Activated naive CD4-positive, alpha-beta T cell treated with anti-CD3 and anti-CD28 coated beads for 36 hours (primary cell): ENCODE measurements around the gene PPP1R13B. TPM values are rescaled to one million over a fixed set of nuclear protein-coding genes. Genes with fewer than 3 reads are reported as not detected.

Experiments used
- CTCF ChIA-PET: fragments of 350-600 bp; sonication (Branson Sonifier 250); formaldehyde crosslinking; loops from one replicate; lab custom pipeline; 2021; ENCODE audit warnings: antibody characterized with exemption; lab: Charles Lee
- DNase-seq: peaks from one replicate; pipeline ENCODE4 v3.0.0-alpha.2; 2020
- H3K27ac Mint-ChIP-seq: one replicate; pipeline ENCODE4 v1.8.0; 2021; ENCODE audit warnings: mild to moderate bottlenecking, mixed read lengths
- H3K27me3 Mint-ChIP-seq: one replicate; pipeline ENCODE4 v1.8.0; 2021; ENCODE audit warnings: low read depth, mixed read lengths
- H3K36me3 Mint-ChIP-seq: one replicate; pipeline ENCODE4 v1.8.0; 2021; ENCODE audit warnings: low read depth, mixed read lengths
- H3K4me1 Mint-ChIP-seq: one replicate; pipeline ENCODE4 v1.8.0; 2021; ENCODE audit warnings: low read depth, mixed read lengths
- H3K4me3 Mint-ChIP-seq: one replicate; pipeline ENCODE4 v1.8.0; 2021; ENCODE audit warnings: mild to moderate bottlenecking, moderate library complexity, mixed read lengths
- H3K9me3 Mint-ChIP-seq: one replicate; pipeline ENCODE4 v1.8.0; 2021; ENCODE audit warnings: mixed read lengths
- intact Hi-C: fragments of 100-400 bp; cut with micrococcal nuclease; formaldehyde crosslinking; loops from one replicate; pipeline ENCODE4 v1.15.1; 2023
- total RNA-seq, 2 experiments: library from RNA; stranded (reverse); gene quantifications; one replicate each; pipeline ENCODE4 v1.2.3, GENCODE V29; 2021

PPP1R13B gene
- total RNA-seq, 2 experiments from 2014 or later: 8.0 to 8.6 TPM

GRCh38 chr14:103879118-103879569 lies 31.8 kb upstream of the PPP1R13B start:
- intact Hi-C loops: no loop called here
- H3K4me1 Mint-ChIP-seq: peaks cover 21% of the 10 kb centered on the region
- H3K27me3 Mint-ChIP-seq: no peaks in the 10 kb centered on the region
- CTCF ChIA-PET: interaction anchor here (1.6 to 3.9 kb wide), 3 partner anchors 22 to 73 kb away, joined by 6 to 24 read pairs (median 6); no protein-coding TSS in a partner anchor
- no peak for DNase-seq
- no peak overlapping the region for H3K27ac Mint-ChIP-seq
- H3K4me3 Mint-ChIP-seq: peak overlapping the region; percentile 55
- no peaks in the 10 kb centered on the region for H3K9me3 Mint-ChIP-seq
- H3K36me3 Mint-ChIP-seq: no peaks in the 10 kb centered on the region

- Mint-ChIP-seq H3K36me3 (no peaks in the 10 kb centered on the region), H3K27me3 (no peaks in the 10 kb centered on the region), H3K9me3 (no peaks in the 10 kb centered on the region), H3K4me3 (no peak overlapping the region), H3K27ac (no peak overlapping the region), H3K4me1 (peaks cover 21% of the 10 kb centered on the region)
- DNase-seq: no peak
- intact Hi-C loops: no loop called here
- CTCF ChIA-PET: interaction anchor here (1.5 to 3.9 kb wide), 2 partner anchors 23 to 69 kb away, joined by 8 to 24 read pairs; no protein-coding TSS in a partner anchor
Measured at GRCh38 chr14:103878180-103878579, 30.8 kb upstream of the PPP1R13B start.

- intact Hi-C loops: no loop called here
- Mint-ChIP-seq H3K9me3 (no peaks in the 10 kb centered on the region), H3K36me3 (no peaks in the 10 kb centered on the region), H3K27me3 (no peaks in the 10 kb centered on the region), H3K4me3 (no peak overlapping the region), H3K27ac (no peak overlapping the region), H3K4me1 (peaks cover 15% of the 10 kb centered on the region)
- CTCF ChIA-PET: interaction anchor here (0.6 to 1.6 kb wide), 2 partner anchors 26 to 104 kb away, joined by 3 to 8 read pairs; no protein-coding TSS in a partner anchor
- DNase-seq: no peak
Measured at GRCh38 chr14:103875010-103875409, 27.6 kb upstream of the PPP1R13B start.

- CTCF ChIA-PET: interaction anchor here (1.2 to 1.5 kb wide), 2 partner anchors 29 to 64 kb away, joined by 3 to 5 read pairs; no protein-coding TSS in a partner anchor
- no peak for DNase-seq
- Mint-ChIP-seq H3K9me3 (no peaks in the 10 kb centered on the region), H3K27ac (peak overlapping the region; percentile 54), H3K36me3 (no peaks in the 10 kb centered on the region), H3K27me3 (no peaks in the 10 kb centered on the region), H3K4me1 (peaks cover 8% of the 10 kb centered on the region), H3K4me3 (peak overlapping the region; percentile 77)
- intact Hi-C loops: loop anchor here (1.0 to 2.0 kb wide), 3 partner anchors 36 to 64 kb away; a partner anchor contains a TSS
Measured at GRCh38 chr14:103872481-103873113, 25.2 kb upstream of the PPP1R13B start.

GRCh38 chr14:103871596-103872480 lies 24.5 kb upstream of the PPP1R13B start:
- H3K27me3 Mint-ChIP-seq: no peaks in the 10 kb centered on the region
- H3K27ac Mint-ChIP-seq: peak overlapping the region; percentile 54
- H3K9me3 Mint-ChIP-seq: no peaks in the 10 kb centered on the region
- CTCF ChIA-PET: interaction anchor here (1.2 to 1.5 kb wide), 3 partner anchors 29 to 63 kb away, joined by 3 to 5 read pairs (median 4); no protein-coding TSS in a partner anchor
- DNase-seq: peak; percentile 77
- peak overlapping the region; percentile 77 for H3K4me3 Mint-ChIP-seq
- no peaks in the 10 kb centered on the region for H3K36me3 Mint-ChIP-seq
- intact Hi-C loops: loop anchor here (1.0 to 2.0 kb wide), 3 partner anchors 37 to 63 kb away; a partner anchor contains a TSS
- H3K4me1 Mint-ChIP-seq: peaks cover 8% of the 10 kb centered on the region

GRCh38 chr14:103870891-103871595 lies 23.7 kb upstream of the PPP1R13B start:
- H3K27ac Mint-ChIP-seq: no peak overlapping the region
- CTCF ChIA-PET: interaction anchor here (1.2 to 1.6 kb wide), 2 partner anchors 29 to 62 kb away, joined by 3 to 4 read pairs; no protein-coding TSS in a partner anchor
- intact Hi-C loops: no loop called here
- no peaks in the 10 kb centered on the region for H3K9me3 Mint-ChIP-seq
- H3K36me3 Mint-ChIP-seq: no peaks in the 10 kb centered on the region
- peaks cover 8% of the 10 kb centered on the region for H3K4me1 Mint-ChIP-seq
- no peak for DNase-seq
- no peaks in the 10 kb centered on the region for H3K27me3 Mint-ChIP-seq
- no peak overlapping the region for H3K4me3 Mint-ChIP-seq

GRCh38 chr14:103870144-103870876 lies 22.9 kb upstream of the PPP1R13B start:
- CTCF ChIA-PET: interaction anchor here (0.7 to 1.6 kb wide), 3 partner anchors 30 to 955 kb away, joined by 3 to 4 read pairs (median 3); no protein-coding TSS in a partner anchor
- no peaks in the 10 kb centered on the region for H3K27me3 Mint-ChIP-seq
- intact Hi-C loops: no loop called here

GRCh38 chr14:103869406-103870143 lies 22.2 kb upstream of the PPP1R13B start:
- no peaks in the 10 kb centered on the region for H3K9me3 Mint-ChIP-seq
- H3K27me3 Mint-ChIP-seq: no peaks in the 10 kb centered on the region
- CTCF ChIA-PET: interaction anchor here (1.6 kb wide), 1 partner anchor 31 kb away, joined by 3 read pairs; no protein-coding TSS in a partner anchor
- no peak overlapping the region for H3K27ac Mint-ChIP-seq
- no peak overlapping the region for H3K4me3 Mint-ChIP-seq
- peaks cover 5% of the 10 kb centered on the region for H3K4me1 Mint-ChIP-seq
- intact Hi-C loops: no loop called here
- no peaks in the 10 kb centered on the region for H3K36me3 Mint-ChIP-seq
- no peak for DNase-seq

More at GRCh38 chr14:103870144-103870876, 22.9 kb upstream of the PPP1R13B start:
- no peak for DNase-seq
- no peak overlapping the region for H3K27ac Mint-ChIP-seq
- no peaks in the 10 kb centered on the region for H3K36me3 Mint-ChIP-seq
- no peak overlapping the region for H3K4me3 Mint-ChIP-seq
- no peaks in the 10 kb centered on the region for H3K9me3 Mint-ChIP-seq
- H3K4me1 Mint-ChIP-seq: peaks cover 8% of the 10 kb centered on the region

GRCh38 chr14:103868242-103868897 lies 21.0 kb upstream of the PPP1R13B start:
- peaks cover 5% of the 10 kb centered on the region for H3K4me1 Mint-ChIP-seq
- no peak overlapping the region for H3K4me3 Mint-ChIP-seq
- intact Hi-C loops: no loop called here
- CTCF ChIA-PET: no interaction called here
- no peaks in the 10 kb centered on the region for H3K36me3 Mint-ChIP-seq
- DNase-seq: no peak
- H3K27ac Mint-ChIP-seq: no peak overlapping the region
- no peaks in the 10 kb centered on the region for H3K9me3 Mint-ChIP-seq
- H3K27me3 Mint-ChIP-seq: no peaks in the 10 kb centered on the region

- H3K4me1 Mint-ChIP-seq: peaks cover 3% of the 10 kb centered on the region
- no peak overlapping the region for H3K4me3 Mint-ChIP-seq
- H3K9me3 Mint-ChIP-seq: no peaks in the 10 kb centered on the region
- no peak for DNase-seq
- H3K27me3 Mint-ChIP-seq: no peaks in the 10 kb centered on the region
- CTCF ChIA-PET: no interaction called here
- H3K36me3 Mint-ChIP-seq: no peaks in the 10 kb centered on the region
- H3K27ac Mint-ChIP-seq: no peak overlapping the region
- intact Hi-C loops: no loop called here
Measured at GRCh38 chr14:103867523-103867953, 20.2 kb upstream of the PPP1R13B start.
